GM13976 (cell line): ENCODE data around the gene ISM2.

Experiments used
- DNase-seq: peaks from one replicate; pipeline ENCODE4 v3.0.0; 2012; ENCODE audit warnings: low spot score
- in situ Hi-C: fragments of 300-500 bp; cut with MboI; formaldehyde crosslinking; loops from one replicate; pipeline ENCODE4 v1.12.0; 2022; ENCODE audit warnings: low sequenced_read_pairs, mixed read lengths, inconsistent platforms; ENCODE audit not compliant: unreplicated experiment
- TF ChIP-seq, protein P1 (sequence below): IDR thresholded peaks from 2 replicates; pipeline ENCODE4 v1.5.1; 2012; ENCODE audit warnings: borderline replicate concordance, mild to moderate bottlenecking; ENCODE audit not compliant: insufficient read depth; ENCODE audit errors: extremely low read depth, missing control alignments, control extremely low read depth

Gene ISM2

DNA sequence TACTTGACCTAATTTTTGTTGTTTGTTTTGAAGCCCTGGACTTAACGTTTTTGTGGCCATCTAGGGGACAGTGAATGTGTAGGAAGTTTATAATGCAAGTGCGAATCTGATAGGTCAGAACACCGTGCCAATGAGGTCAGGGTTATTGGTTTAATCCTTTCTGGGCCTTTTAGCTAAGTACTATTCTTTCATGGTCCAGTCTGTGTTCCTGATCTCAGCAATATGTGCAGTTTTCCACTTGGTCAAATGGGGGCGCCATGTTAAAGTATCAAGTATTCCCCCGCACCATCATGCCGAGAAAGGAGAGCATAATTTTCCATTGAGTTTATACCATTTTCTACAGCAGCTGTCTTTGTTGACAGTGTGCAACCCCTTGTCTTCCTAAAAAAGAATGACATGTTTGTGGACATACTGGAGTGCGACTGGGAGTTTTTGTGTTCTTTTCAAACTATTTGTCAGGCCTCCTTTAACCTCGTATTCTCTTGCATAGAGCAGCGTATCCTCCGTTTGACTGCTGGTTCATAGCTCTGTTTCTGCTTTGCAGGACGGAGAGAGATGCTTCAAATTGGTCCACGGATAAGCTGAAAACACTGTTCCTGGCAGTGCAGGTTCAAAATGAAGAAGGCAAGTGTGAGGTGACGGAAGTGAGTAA is 39.4 kb downstream of the ISM2 start:
- in situ Hi-C loops, result loop anchor here (25.0 kb wide), 1 partner anchor 353 kb away; the partner anchor contains the start of gene ADCK1
- peak; percentile 69 for DNase-seq
- TF ChIP-seq, protein P1, sequence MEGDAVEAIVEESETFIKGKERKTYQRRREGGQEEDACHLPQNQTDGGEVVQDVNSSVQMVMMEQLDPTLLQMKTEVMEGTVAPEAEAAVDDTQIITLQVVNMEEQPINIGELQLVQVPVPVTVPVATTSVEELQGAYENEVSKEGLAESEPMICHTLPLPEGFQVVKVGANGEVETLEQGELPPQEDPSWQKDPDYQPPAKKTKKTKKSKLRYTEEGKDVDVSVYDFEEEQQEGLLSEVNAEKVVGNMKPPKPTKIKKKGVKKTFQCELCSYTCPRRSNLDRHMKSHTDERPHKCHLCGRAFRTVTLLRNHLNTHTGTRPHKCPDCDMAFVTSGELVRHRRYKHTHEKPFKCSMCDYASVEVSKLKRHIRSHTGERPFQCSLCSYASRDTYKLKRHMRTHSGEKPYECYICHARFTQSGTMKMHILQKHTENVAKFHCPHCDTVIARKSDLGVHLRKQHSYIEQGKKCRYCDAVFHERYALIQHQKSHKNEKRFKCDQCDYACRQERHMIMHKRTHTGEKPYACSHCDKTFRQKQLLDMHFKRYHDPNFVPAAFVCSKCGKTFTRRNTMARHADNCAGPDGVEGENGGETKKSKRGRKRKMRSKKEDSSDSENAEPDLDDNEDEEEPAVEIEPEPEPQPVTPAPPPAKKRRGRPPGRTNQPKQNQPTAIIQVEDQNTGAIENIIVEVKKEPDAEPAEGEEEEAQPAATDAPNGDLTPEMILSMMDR, result peak; percentile 73

DNA sequence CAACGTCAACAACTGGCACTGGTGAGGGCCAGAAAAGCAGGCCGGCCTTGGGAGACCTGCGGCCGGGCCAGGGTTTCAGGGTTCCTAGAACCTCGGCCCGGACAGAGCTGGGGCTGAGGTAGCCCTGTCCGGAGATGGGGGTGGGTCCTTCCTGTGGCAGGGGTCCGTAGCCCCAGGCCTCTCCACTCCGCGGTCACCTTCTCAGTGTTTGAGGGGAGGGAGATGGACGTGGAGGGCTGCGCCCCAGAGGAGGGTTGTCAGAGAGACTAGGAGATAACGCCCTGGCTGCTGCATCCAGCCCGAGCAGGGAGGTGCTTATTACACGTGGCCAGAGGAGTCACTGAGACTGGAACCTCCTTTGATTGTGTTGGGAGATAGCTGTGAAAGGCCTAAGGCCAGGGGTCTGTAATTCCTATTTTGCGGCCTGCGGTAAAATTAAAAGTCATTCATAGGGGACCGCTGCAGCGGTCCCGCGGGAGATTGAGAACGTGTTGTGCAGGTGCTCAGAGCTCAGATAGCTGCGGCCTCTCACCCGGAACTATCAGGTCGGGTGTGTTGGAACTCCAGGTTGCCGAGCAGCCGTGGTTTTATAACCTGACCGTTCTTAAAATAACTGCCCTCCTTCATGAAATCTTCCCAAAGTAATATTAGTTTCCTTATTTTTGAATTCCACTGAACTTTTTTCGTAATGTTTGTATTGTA is 40.2 kb downstream of the ISM2 start:
- DNase-seq, result peak; percentile 33
- in situ Hi-C loops, result loop anchor here (25.0 kb wide), 1 partner anchor 354 kb away; the partner anchor contains the start of gene ADCK1
- TF ChIP-seq, protein P1, result no peak

DNA sequence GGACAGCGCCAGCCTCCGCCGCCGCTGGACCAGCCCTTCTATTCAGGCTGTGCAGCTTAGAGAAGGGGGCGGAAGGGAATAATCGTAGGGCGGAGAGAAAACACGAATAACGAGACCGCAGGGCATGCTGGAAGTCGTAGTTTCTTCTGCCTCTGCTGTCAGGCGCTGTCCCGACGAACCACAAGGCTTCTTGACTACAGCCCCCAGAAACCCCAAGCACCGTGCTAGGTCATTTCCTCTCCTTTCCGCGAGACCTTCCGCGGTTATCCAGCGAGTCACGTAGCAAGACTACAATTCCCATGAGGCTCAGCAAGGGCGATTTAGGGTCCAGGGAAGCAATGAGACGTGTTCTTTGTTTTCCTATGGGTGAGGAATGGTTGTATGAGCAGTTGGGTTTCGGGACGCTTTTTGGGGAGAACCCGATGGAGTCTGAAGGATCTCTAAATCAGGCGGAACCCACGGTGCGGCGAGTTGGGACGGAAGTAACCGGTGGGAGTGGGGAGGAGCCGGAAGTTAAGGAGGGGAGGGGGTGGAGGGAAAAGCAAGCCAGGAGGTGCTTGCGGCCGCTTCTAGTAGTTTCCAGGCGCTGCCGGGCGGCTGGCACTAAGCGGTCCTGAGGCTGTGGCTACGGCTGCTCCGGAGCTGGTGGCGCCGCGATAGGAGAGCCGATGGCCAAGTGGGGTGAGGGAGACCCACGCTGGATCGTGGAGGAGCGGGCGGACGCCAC is 40.9 kb downstream of the ISM2 start, which contains the start of the genes AHSA1 and VIPAS39:
TSS of gene AHSA1 (plus strand) at position 572 of the 727 bp plus-strand sequence. CDS start at position 669, 97 bp downstream.
TSS of gene VIPAS39 (minus strand) at position 80 of the 727 bp plus-strand sequence. CDS start 3,499 bp downstream, outside the sequence.
- in situ Hi-C loops, result loop anchor here (25.0 kb wide), 1 partner anchor 355 kb away; the partner anchor contains the start of gene ADCK1
- TF ChIP-seq, protein P1, result no peak
- DNase-seq, result peak; percentile 92

DNA sequence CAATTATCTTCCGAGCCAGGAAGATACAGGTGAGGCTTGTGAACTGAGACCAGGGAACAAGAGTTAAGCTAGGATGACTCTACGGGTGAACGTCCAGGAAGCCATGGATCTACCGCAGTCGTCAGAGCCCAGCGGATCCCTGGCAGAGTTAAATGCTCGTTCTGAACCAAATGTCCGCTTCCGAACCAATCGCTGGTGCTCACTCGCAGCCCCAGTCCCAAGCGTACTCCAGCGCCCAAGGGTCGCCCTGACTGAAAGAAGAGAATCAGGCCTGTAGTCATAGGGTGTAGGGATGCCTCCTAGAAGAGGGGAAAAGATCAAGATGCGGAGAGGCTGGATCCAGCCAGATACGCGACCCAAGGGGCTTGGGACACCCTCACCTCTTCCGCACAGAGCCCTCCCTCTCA is 41.5 kb downstream of the ISM2 start:
- TF ChIP-seq, protein P1, result no peak
- in situ Hi-C loops, result loop anchor here (25.0 kb wide), 1 partner anchor 355 kb away; the partner anchor contains the start of gene ADCK1
- DNase-seq, result no peak

DNA sequence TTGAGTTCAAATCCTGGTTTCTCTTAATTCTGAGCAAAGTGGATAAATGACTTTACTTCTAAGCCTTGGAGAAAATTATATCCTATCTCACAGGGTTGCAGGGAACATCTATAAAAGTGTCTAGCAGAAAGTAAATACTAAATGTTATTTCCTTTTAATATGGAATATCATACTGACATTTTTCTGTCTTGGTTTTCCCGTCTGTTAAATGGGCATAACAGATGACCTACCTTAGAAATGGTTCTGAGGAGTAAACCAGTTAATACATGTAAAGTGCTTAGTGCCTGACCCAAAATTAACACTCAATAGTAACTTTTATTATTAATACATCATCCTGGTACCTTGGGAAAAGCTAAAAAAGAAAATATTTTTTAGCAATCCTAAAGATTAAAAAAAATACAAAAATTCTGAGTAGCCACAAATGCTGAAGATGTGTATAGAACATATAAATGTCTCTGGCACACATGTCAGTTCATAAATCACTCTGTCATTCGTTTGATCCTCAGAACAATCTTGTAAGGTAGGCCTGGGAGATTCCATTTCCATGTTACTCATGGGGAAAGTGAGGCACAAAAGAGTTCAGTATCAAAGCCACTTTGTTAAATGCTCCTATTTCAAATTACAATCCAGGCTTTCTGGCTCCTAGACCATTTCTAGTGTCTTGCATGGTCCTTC is 42.5 kb downstream of the ISM2 start:
- in situ Hi-C loops, result loop anchor here (25.0 kb wide), 1 partner anchor 356 kb away; the partner anchor contains the start of gene ADCK1
- DNase-seq, result no peak
- TF ChIP-seq, protein P1, result no peak
